Measurements from ENCODE around the gene MLN.

DNA sequence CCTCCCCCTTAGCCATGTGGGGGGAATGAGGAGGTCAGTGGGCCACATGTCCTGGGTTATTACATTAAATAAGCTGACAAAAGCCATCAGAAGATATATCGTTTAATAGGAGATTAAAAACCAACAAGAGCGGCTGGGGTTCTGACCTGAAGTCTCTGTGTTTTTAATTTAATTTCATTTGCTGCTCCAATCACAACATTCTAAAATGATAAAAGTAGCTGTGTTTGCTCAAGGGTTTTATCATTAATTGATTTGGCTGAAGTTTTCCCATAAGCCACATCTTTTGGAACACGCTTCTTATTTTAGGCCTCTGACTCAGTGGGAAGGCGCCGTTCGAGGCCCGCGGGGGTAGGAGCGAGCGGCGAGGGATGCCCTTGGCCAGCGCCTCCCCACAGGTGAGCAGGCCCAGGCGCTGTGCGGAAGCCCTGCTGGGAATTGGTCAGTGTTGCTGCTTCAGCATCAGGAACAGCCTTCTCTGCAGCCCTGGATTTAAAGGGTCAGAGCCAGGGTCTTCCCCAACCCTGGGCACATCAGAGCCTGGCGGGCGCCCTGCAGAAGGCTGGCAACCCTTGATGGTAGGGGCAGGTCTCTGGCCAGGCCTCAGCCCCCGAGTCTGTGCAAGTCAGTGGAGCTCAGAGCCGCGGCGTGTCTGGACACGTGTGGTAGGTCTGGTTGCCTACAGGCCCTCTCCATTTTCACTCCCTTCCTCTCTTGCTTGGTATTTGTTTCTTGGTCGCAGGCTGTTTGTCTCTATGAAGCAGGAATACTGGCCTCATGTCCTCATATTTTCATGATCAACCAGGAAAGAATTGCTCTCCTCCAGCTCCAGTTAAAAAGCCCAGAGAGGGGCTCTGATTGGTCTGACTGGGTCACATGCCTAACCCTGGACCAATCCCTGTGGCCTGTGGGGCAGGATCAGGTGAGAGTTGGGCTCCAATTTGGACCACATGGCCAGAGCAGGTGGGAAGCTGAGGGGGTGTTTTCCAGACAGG lies 30.9 kb upstream of the MLN start:
- TF ChIP-seq, protein P1, sequence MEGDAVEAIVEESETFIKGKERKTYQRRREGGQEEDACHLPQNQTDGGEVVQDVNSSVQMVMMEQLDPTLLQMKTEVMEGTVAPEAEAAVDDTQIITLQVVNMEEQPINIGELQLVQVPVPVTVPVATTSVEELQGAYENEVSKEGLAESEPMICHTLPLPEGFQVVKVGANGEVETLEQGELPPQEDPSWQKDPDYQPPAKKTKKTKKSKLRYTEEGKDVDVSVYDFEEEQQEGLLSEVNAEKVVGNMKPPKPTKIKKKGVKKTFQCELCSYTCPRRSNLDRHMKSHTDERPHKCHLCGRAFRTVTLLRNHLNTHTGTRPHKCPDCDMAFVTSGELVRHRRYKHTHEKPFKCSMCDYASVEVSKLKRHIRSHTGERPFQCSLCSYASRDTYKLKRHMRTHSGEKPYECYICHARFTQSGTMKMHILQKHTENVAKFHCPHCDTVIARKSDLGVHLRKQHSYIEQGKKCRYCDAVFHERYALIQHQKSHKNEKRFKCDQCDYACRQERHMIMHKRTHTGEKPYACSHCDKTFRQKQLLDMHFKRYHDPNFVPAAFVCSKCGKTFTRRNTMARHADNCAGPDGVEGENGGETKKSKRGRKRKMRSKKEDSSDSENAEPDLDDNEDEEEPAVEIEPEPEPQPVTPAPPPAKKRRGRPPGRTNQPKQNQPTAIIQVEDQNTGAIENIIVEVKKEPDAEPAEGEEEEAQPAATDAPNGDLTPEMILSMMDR (IDR thresholded peaks at IDR 0.05) = no peak
- TF ChIP-seq ESRRA (IDR thresholded peaks at IDR 0.05; ENCODE audit: borderline replicate concordance, low read length) = no peak
- TF ChIP-seq CEBPB (IDR thresholded peaks at IDR 0.05) = no peak
- TF ChIP-seq EP300 (IDR thresholded peaks at IDR 0.05) = no peak
- TF ChIP-seq NR3C1 (IDR thresholded peaks at IDR 0.05) = no peak
- TF ChIP-seq, protein P2, sequence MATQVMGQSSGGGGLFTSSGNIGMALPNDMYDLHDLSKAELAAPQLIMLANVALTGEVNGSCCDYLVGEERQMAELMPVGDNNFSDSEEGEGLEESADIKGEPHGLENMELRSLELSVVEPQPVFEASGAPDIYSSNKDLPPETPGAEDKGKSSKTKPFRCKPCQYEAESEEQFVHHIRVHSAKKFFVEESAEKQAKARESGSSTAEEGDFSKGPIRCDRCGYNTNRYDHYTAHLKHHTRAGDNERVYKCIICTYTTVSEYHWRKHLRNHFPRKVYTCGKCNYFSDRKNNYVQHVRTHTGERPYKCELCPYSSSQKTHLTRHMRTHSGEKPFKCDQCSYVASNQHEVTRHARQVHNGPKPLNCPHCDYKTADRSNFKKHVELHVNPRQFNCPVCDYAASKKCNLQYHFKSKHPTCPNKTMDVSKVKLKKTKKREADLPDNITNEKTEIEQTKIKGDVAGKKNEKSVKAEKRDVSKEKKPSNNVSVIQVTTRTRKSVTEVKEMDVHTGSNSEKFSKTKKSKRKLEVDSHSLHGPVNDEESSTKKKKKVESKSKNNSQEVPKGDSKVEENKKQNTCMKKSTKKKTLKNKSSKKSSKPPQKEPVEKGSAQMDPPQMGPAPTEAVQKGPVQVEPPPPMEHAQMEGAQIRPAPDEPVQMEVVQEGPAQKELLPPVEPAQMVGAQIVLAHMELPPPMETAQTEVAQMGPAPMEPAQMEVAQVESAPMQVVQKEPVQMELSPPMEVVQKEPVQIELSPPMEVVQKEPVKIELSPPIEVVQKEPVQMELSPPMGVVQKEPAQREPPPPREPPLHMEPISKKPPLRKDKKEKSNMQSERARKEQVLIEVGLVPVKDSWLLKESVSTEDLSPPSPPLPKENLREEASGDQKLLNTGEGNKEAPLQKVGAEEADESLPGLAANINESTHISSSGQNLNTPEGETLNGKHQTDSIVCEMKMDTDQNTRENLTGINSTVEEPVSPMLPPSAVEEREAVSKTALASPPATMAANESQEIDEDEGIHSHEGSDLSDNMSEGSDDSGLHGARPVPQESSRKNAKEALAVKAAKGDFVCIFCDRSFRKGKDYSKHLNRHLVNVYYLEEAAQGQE (IDR thresholded peaks at IDR 0.05) = no peak
- TF ChIP-seq SMC3 (IDR thresholded peaks at IDR 0.05) = no peak
- no peak for TF ChIP-seq CHD2 (IDR thresholded peaks at IDR 0.05; ENCODE audit: low read length, partially characterized antibody)
- no peak for TF ChIP-seq POLR2A (IDR thresholded peaks at IDR 0.05; ENCODE audit: low read length)
- no peak for TF ChIP-seq HOXA7 (CRISPR knock-in tag; IDR thresholded peaks at IDR 0.05)
- TF ChIP-seq, protein P3, sequence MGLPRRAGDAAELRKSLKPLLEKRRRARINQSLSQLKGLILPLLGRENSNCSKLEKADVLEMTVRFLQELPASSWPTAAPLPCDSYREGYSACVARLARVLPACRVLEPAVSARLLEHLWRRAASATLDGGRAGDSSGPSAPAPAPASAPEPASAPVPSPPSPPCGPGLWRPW (IDR thresholded peaks at IDR 0.05) = no peak
- TF ChIP-seq RNF2 (IDR thresholded peaks at IDR 0.05; ENCODE audit: borderline replicate concordance, low read depth) = no peak
